Chondrocyte (in vitro differentiated cells): ENCODE results near the gene PDIA6. TPM values are rescaled to one million over a fixed set of nuclear protein-coding genes. Genes with fewer than 3 reads are reported as not detected.
"Not testable (repeated sequence)": the region's sequence is repeated elsewhere in the genome, so short reads cannot be mapped to it uniquely, and the experiment has no call there.

ENCODE experiments used
- DNase-seq: peaks from one replicate; pipeline ENCODE4 v3.0.0; 2021; ENCODE audit warnings: mixed read lengths, low spot score
- H3K27ac Mint-ChIP-seq: one replicate; pipeline ENCODE4 v1.8.0; 2021; ENCODE audit warnings: mild to moderate bottlenecking, moderate library complexity, mixed read lengths; ENCODE audit not compliant: unreplicated experiment
- H3K27me3 Mint-ChIP-seq: 2 replicates; pipeline ENCODE4 v1.8.0; 2021; ENCODE audit warnings: low read depth, mixed read lengths
- H3K36me3 Mint-ChIP-seq: 2 replicates; pipeline ENCODE4 v1.8.0; 2021; ENCODE audit warnings: low read depth, mixed read lengths
- H3K4me1 Mint-ChIP-seq: 2 replicates; pipeline ENCODE4 v1.8.0; 2021; ENCODE audit warnings: low read depth, mild to moderate bottlenecking, mixed read lengths
- H3K4me3 Mint-ChIP-seq: one replicate; pipeline ENCODE4 v1.8.0; 2021; ENCODE audit warnings: mild to moderate bottlenecking, moderate library complexity, mixed read lengths; ENCODE audit not compliant: unreplicated experiment
- H3K9me3 Mint-ChIP-seq: 2 replicates; pipeline ENCODE4 v1.8.0; 2021; ENCODE audit warnings: low read depth, mixed read lengths
- CTCF ChIP-seq: fragments of 200-600 bp; sonication (generic); IDR thresholded peaks from 2 replicates; pipeline ENCODE4 v1.5.0; 2021; ENCODE audit warnings: antibody characterized with exemption, mild to moderate bottlenecking, moderate library complexity
- total RNA-seq: library from RNA; stranded (reverse); gene quantifications from 3 replicates; pipeline ENCODE4 v1.2.1, GENCODE V29; 2021

Gene PDIA6
- total RNA-seq, 1 donor from 2014 or later = 198 TPM

- Mint-ChIP-seq H3K4me1 (no peaks in the 10 kb centered on the region), H3K36me3 (no peaks in the 10 kb centered on the region), H3K27me3 (peaks cover 6% of the 10 kb centered on the region), H3K9me3 (peaks cover 3% of the 10 kb centered on the region), H3K4me3 (no peak overlapping the region), H3K27ac (no peak overlapping the region)
- no peak for TF ChIP-seq CTCF
- no peak for DNase-seq
Observed at GRCh38 chr2:10820562-10820961, 8.0 kb upstream of the PDIA6 start.

GRCh38 chr2:10819714-10820314 lies 7.2 kb upstream of the PDIA6 start:
- H3K27me3 Mint-ChIP-seq = peaks cover 3% of the 10 kb centered on the region
- H3K9me3 Mint-ChIP-seq = no peaks in the 10 kb centered on the region
- no peaks in the 10 kb centered on the region for H3K4me1 Mint-ChIP-seq
- no peak for TF ChIP-seq CTCF
- no peak overlapping the region for H3K27ac Mint-ChIP-seq
- no peak overlapping the region for H3K4me3 Mint-ChIP-seq
- DNase-seq = no peak
- H3K36me3 Mint-ChIP-seq = no peaks in the 10 kb centered on the region

- Mint-ChIP-seq H3K36me3 (no peaks in the 10 kb centered on the region), H3K4me3 (no peak overlapping the region), H3K9me3 (no peaks in the 10 kb centered on the region), H3K27ac (no peak overlapping the region), H3K4me1 (peaks cover 6% of the 10 kb centered on the region), H3K27me3 (peaks cover 3% of the 10 kb centered on the region)
- DNase-seq = no peak
- no peak for TF ChIP-seq CTCF
Observed at GRCh38 chr2:10818984-10819383, 6.4 kb upstream of the PDIA6 start.

- not testable (repeated sequence) for H3K4me1 Mint-ChIP-seq, H3K9me3 Mint-ChIP-seq, DNase-seq, H3K27ac Mint-ChIP-seq, H3K36me3 Mint-ChIP-seq, H3K27me3 Mint-ChIP-seq, H3K4me3 Mint-ChIP-seq
Observed at GRCh38 chr2:10818305-10818704, 5.7 kb upstream of the PDIA6 start.

DNA sequence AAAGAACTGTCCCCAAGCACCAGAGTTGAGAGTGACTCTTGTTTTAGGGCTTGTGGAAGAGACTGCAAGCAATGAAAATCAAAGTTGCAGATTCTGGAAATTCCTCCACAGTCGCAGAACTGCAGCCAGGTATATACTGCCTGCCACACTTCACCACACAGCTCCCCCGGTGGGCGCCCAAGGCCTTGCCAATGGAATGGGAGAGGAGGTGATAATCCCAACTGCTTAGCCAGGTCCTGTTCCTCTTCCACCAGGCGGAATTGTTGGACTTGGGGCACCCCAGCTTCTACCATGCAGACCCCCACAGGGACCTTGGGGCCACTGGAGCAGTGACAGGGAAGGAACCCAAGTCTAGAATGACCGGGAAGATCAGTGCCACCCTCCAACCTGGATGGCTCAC lies 4.8 kb upstream of the PDIA6 start:
- no peak overlapping the region for H3K27ac Mint-ChIP-seq
- peak; percentile 64 for TF ChIP-seq CTCF
- peaks cover 3% of the 10 kb centered on the region for H3K27me3 Mint-ChIP-seq
- H3K4me1 Mint-ChIP-seq = peaks cover 11% of the 10 kb centered on the region
- H3K36me3 Mint-ChIP-seq = no peaks in the 10 kb centered on the region
- H3K4me3 Mint-ChIP-seq = no peak overlapping the region
- no peak for DNase-seq
- no peaks in the 10 kb centered on the region for H3K9me3 Mint-ChIP-seq

GRCh38 chr2:10814571-10815331 lies 2.2 kb upstream of the PDIA6 start:
- peak overlapping the region; percentile 32 for H3K4me3 Mint-ChIP-seq
- no peaks in the 10 kb centered on the region for H3K36me3 Mint-ChIP-seq
- H3K27me3 Mint-ChIP-seq = no peaks in the 10 kb centered on the region
- no peak for DNase-seq
- H3K27ac Mint-ChIP-seq = peak overlapping the region; percentile 59
- H3K4me1 Mint-ChIP-seq = peaks cover 30% of the 10 kb centered on the region
- peak; percentile 55 for TF ChIP-seq CTCF
- H3K9me3 Mint-ChIP-seq = no peaks in the 10 kb centered on the region
